Putamen (tissue), 1 donor: ENCODE measurements around the gene BCAS3.
"Not testable (repeated sequence)": the region's sequence is repeated elsewhere in the genome, so short reads cannot be mapped to it uniquely, and the experiment has no call there.

Experiments
- DNase-seq: peaks from one replicate; pipeline ENCODE4 v3.0.0-alpha.2; 2016; ENCODE audit warnings: low spot score

Gene BCAS3

DNA sequence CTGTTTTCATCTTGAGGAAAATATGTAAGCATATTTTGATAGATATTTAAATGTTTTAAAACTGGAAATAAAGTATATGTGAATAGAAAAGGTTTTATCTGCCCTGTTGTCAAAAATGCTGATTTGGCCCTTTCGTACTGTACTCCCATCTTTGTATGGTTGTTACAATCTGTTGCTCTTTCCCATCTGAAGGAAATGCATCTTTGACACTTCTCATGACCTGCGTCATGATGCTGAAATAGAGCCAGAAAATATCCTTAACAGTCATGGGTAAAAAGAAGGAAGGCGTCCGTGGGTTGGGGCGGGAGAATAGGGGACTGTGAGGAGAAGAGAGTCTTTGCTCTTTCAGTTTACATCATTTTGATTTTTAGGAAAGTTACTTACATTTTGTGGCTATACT, 327.7 kb downstream of the BCAS3 start:
- no peak for DNase-seq

GRCh38 chr17:61005958-61006357, 328.3 kb downstream of the BCAS3 start:
- not testable (repeated sequence) for DNase-seq

DNA sequence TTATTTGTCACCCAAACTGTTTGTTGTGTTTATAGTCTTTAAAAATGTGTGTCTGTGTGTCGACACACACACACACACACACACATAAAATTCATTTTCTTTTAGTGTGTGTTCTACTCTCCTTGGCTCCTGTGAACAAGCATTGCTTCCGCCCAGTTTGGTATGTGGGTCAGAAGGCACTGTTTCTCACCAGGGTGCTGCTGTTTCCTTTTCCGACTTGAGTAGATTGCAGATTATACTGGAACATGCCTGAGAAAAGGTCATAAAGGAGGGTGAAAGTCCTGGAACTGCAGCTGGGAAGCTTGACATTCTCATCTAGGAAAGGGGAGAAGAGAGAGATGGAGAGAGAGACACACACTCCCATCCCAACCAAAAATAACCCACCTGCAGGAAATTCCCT, 330.3 kb downstream of the BCAS3 start:
- peak; percentile 29 for DNase-seq

DNA sequence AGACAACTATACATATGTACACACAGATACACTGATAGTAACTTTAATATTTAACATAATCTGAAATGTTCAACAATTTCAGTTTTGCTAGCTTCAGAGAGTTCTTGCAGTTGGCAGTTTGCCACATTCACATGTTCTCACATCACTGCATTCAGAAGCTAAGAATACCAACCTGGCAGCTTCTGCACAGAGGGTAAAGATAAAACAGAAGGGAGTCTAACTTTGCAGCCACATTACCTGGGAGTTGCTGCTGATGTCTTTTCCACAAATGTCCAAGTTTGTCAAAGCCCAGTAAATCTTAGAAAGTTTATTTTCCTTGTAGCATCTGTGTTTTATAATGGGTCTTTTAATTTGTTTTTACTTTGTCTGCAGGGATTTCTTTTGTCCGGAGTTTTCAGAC, 332.0 kb downstream of the BCAS3 start:
- DNase-seq, result no peak

GRCh38 chr17:61010661-61011170, 333.1 kb downstream of the BCAS3 start:
- no peak for DNase-seq

DNA sequence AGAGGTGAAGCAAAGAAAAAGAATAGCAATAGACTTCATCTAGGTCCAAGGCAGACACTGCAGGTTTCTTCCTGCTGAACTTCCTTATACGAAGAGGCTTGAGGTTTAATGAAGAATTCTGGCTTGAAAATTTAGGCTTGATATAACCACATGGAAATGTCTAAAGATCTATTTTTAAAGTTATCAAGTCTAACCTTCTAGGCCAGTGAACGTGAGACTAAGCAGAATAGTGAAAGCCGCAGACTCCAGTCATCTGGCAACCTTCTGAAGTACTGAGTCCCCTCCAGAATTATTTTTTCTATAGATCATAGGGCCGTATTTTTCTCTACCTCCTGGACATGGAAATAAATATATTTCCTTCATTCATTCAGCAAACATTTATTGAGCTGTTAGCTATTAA, 333.6 kb downstream of the BCAS3 start:
- no peak for DNase-seq

DNA sequence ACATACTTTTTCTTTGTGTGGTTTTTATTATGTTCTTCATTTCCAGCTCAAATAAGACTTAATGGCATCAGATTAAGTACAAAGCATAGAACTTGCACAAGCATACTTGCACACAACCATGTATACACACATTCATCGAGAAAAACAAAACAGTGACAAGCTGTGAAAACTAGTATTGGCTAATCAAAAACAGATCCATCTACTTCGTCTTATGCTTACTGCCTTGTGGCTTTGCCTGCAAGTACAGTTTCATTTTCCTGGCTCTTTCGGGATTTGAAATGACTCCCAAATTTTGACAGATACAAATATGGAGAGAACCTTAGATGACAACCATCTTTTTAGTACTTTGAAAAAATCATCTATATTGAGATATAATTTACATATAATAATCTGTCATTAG, 338.3 kb downstream of the BCAS3 start:
- no peak for DNase-seq

DNA sequence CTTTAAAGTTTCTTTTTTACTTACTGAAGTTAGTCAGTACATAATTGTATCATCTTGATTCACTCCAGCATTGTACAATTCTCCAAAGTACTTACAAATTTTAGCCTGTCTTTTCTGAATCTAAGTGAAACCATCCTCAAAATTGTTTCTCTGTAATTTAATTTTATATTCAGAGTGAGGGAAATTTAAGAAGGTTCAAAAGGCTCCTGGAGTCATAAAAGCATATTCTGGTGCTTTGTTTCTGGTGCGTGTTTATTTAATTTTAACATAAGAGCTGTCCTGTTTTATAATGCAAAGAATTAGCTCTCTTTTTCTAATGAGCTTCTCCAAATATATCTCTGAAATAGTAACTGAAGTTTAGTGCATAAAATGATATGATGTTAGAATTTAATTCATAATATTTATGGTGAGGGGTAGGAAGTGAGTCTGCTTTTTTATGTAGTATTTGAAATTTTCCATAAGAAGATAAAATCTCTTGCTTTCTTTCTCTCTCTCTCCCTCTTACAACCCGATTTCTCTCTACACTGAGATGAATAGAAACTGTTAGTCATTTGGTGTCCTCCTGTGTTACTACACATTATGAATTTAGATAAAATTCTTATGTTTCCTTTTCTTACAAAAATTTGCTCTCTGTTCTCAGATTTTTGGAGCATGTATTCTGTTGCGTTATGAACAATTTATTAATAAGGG, 339.8 kb downstream of the BCAS3 start:
- DNase-seq, result no peak

DNA sequence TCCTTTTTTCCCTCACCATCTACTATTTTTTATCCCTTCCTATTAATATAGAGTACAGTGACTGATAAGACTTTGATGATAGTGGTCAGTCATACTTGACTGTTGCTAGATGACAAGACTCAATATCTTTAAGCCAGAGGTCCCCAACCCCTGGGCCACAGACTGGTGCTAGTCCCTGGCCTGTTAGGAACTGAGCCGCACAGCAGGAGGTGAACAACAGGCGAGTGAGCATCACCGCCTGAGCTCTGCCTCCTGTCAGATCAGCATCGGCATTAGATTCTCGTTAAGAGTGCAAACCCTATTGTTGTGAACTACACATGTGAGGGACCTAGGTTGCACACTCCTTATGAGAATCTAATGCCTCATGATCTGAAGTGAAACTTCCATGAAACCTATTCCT, 341.3 kb downstream of the BCAS3 start:
- DNase-seq, result no peak

DNA sequence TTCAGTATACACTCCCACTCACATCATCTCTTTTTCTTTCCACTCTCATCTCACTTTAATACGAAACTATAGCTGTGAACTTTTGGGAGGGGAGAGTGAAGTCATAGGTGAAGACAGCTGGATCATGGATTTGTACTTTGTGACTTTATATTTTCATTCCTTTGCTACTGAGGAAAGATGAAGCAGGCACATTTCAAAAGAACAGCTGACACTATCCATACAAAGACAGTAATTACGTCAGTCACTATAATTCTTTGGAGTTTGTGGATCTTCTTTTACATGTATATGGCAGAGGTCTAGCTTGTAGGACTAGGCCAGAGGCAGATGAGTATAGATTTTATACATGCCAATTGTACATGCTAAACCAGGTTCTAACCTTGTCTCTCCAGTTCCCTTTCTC, 346.3 kb downstream of the BCAS3 start:
- no peak for DNase-seq

GRCh38 chr17:61026818-61027217, 349.2 kb downstream of the BCAS3 start:
- DNase-seq, result no peak

DNA sequence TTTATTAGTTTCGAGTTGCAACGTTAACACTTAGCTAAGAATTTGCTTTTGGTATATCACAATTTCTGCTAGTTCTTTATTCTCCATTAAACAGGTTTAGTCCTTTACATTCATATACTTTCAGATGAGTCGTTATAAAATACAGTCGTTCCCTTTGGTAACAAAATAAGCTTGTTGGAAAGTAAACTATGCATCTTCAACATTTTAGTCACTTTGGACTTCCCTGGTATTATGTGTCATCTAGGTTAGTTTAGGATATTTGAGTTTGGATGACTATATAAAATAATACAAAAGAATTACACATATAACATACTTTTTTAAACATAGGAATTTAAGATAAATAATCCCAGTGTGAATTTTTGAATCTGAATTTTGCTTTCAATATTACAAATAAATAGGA, 351.5 kb downstream of the BCAS3 start:
- DNase-seq, result no peak

- DNase-seq, result no peak
Observed at GRCh38 chr17:61040666-61041065, 363.0 kb downstream of the BCAS3 start.

GRCh38 chr17:61042348-61042747, 364.7 kb downstream of the BCAS3 start:
- not testable (repeated sequence) for DNase-seq

DNA sequence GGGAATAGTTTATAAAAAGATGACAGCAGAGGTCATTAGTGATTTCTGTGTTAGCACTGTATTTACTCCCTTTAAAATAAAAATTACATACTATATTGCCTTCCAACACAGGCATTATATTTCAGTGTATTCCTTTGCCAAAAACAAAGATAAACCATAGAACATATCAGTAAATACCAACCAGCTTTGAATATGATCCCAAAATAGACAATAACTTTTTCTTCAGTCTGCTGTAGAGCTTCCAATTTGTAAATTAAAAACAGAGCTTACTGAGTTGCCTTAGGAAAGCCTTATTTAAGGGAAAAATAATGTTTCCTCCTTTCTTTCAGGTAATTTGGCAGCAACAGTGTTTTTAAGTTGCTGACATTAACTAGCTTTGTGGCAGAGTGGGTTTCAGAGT, 369.9 kb downstream of the BCAS3 start:
- no peak for DNase-seq

DNA sequence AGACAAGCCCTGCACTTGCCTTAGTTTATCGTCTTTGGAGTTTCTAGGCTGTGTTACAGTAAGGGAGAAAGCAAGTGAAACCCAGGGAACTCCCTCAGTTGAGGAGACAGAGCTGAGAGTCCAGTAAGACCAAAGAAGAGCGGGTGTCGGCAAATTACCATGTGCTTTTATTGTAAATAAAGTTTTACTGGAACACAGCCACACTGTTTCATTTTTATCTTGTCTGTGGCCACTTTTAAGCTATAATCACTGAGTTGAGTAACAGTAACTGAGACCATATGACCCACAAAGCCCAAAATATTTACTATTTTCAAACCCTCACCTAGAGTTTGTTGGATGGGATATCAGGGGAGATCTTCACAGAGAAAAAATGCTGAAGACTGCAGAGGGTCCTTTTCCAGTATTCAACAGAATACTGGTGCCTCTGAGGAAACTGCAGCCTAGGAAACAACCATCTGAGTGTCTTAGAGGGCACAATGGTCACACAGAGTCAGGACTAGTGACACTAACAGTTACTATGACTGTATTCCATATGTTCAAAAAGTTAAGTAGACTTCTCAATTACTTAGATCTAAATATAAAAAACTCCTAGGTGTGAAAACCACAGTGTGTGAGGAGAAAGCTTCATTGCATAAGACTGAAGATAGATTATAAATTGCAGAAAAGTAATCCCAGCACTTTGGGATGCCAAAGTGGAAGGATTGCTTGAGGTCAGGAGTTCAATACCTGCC, 370.9 kb downstream of the BCAS3 start:
- DNase-seq, result no peak

DNA sequence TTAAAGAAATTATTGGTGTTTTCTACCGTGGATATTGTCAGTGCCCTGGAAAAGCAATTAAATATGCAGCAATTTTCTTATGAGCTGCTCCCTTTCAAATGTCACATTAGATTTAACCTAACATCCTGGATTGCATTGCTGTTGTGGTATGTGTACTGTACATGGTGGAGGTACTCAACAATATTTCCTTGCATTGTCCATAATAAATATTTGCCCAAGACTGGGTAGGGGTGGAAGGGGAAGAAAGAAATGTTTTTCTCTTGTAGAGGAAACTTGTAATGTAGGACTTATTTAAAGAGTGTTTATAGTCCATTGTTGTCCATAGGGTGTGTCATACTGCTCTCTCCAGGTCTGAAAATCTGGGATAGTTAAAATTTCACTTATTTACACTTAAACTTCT, 375.8 kb downstream of the BCAS3 start:
- DNase-seq, result no peak

DNA sequence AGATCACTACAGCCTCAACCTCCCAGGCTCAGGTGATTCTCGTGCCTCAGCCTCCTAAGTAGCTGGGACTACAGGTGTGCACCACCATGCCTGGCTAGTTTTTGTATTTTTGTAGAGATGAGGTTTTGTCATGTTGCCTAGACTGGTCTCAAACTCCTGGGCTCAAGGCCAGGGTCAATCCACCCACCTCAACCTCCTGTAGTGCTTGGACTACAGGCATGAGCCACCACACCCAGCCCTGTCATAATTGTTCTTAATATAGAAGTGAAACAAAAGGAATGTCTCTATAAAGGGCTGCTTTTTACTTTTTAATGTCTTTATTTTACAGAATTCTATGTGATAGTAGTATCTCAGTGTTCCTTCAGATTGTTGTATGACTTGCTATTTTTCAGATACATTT, 376.8 kb downstream of the BCAS3 start:
- no peak for DNase-seq

GRCh38 chr17:61057257-61057656, 379.6 kb downstream of the BCAS3 start:
- no peak for DNase-seq

DNA sequence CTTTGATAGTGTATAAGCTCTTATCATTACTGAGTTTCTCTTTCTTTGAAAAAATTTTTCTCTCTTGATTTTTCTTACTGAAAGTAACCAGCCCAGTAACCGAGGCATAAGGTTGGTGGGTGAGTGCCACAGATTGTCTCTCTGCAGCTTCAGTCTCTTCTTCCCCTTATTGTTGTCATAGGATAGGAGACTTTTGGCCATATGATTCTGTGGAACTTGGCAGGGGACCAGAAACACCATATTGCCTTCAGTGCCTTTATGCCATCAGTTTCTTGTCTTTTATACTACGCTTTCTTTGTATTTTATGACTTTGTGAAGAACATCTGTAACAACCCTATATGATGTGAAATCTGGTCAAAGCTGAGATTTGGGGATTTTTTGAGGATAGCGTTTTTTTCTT, 380.4 kb downstream of the BCAS3 start:
- no peak for DNase-seq

DNA sequence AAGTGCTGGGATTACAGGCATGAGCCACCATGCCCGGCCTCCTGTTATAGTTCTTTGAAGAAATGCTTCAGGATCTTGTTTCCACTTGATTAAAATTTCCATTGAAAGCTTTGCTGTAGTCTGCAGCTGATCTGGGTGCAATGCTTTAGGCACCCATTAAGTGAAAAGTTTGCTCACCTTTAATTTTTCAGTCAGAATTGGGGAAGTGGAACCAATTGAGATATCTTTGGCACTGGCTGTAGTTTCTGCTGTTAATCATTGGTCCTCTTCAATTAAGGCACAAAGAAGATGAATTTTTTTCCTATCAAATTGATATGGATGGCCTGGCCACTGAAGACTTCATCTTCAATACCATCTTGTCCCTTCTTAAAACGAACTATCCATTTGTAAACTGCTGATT, 385.9 kb downstream of the BCAS3 start:
- no peak for DNase-seq

DNA sequence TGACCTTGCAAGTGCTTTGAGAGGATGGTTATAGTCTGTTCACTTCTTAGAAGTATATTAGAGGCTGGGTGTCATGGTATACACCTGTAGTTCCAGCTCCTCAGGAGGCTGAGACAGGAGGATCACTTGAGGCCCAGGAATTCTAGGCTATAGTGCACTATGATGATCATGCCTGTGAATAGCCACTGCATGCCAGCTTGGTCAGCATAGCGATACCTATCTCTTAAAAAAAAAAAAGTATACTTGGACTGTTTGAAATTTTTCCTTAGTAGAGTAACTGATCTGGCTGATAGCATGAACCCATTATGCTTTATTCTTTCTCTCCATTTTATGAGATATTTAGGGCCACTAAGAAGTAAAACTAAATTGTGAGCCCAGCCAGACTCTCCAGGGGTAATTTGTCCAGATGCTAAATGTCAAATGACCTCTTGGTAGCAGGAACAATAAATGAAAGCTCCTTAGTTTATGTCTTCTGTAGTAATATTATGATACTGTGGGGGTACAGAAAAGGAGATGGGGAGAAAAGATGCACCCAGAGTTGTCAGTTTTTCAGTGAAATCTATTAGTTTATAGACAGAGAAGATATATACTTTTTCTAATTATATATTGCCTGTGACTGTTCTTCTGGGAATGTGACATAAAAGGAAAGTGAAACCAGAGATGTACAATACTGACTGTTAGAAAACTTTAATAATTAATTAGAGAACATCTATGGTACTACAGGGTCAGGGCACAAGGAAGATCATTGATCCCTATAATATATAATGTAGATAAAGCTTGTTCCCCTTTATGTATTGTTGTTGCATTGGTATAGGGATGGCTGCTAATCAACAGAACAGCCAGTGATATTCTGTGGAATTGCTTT, 386.7 kb downstream of the BCAS3 start:
- no peak for DNase-seq
